Astrocyte of the cerebellum (primary cell): ENCODE measurements around the gene WDCP.
A peak's percentile ranks its signal among the peaks of the same experiment; 100 is the strongest.

Experiments used
- DNase-seq: peaks from one replicate; pipeline ENCODE4 v3.0.0-alpha.2; 2011; ENCODE audit warnings: low read depth
- H3K4me3 ChIP-seq: 2 replicates; pipeline ENCODE4 v1.5.1; 2011; ENCODE audit warnings: mild to moderate bottlenecking, low read depth, low read length, moderate library complexity
- in situ Hi-C: cut with HindIII; loops from 2 replicates; pipeline ENCODE4 v1.10.0; 2017; ENCODE audit warnings: low sequenced_read_pairs
- TF ChIP-seq, protein P1 (sequence below): IDR thresholded peaks from 2 replicates; pipeline ENCODE4 v1.5.1; 2012; ENCODE audit warnings: low read length, low read depth, moderate library complexity, mild to moderate bottlenecking; ENCODE audit errors: missing control alignments

WDCP gene

DNA sequence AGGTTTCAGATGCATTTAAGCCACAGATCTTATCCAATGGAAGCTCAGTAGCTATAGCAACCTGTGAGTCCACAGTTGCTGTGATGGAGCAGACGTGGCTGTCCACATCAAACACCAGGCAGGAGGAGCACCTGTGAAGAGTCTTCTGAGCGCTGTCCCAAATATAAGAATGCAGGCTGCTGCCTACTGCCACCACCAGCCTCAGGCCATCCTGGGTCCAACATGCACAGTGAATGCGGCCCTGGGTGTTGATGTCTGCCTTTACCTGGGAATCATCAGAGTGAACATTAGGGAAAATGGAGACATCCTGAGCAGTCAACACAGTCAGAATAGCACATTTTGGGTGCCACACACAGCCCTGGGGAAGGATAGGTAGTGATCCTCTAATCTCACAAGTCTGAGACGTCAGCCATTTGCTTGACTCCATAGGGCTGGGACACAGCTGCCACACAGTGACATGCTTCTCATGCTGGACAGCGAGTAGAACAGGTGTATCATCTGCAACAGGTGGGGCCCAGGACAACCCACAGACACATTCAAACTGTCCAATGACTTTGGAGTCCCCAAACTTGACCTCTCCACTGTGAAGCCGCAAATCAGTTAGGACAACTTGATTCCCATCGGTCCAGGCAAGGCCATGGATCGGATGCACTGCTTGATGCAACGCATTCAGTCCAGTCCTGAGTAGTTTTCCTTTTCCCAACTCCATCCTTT is 8.2 kb downstream of the WDCP start:
- DNase-seq: no peak
- in situ Hi-C loops: no loop called here
- TF ChIP-seq, protein P1, sequence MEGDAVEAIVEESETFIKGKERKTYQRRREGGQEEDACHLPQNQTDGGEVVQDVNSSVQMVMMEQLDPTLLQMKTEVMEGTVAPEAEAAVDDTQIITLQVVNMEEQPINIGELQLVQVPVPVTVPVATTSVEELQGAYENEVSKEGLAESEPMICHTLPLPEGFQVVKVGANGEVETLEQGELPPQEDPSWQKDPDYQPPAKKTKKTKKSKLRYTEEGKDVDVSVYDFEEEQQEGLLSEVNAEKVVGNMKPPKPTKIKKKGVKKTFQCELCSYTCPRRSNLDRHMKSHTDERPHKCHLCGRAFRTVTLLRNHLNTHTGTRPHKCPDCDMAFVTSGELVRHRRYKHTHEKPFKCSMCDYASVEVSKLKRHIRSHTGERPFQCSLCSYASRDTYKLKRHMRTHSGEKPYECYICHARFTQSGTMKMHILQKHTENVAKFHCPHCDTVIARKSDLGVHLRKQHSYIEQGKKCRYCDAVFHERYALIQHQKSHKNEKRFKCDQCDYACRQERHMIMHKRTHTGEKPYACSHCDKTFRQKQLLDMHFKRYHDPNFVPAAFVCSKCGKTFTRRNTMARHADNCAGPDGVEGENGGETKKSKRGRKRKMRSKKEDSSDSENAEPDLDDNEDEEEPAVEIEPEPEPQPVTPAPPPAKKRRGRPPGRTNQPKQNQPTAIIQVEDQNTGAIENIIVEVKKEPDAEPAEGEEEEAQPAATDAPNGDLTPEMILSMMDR: no peak
- H3K4me3 ChIP-seq: no peak overlapping the region

DNA sequence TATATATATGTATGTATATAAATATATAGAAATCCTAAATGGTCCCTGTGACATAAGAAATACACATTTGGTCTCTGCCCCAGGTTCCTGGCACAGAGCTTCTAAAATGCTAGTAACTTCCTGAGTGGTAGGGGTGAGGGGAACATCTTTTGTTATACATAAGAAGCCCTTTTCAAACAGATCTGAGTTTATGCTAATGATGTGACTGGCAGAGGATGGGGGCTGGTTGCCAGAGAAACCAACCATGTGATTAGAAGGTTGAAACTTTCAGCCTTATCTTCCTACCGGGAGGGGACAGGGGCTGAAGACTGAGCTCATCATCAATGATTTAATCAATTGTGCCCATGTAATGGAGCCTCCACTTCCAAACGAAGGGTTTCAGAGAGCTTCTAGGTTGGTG is 21.0 kb downstream of the WDCP start:
- no peak for DNase-seq
- TF ChIP-seq, protein P1: no peak
- in situ Hi-C loops: no loop called here
- no peak overlapping the region for H3K4me3 ChIP-seq

- TF ChIP-seq, protein P1: no peak
- in situ Hi-C loops: no loop called here
- no peak overlapping the region for H3K4me3 ChIP-seq
- no peak for DNase-seq
These were observed 22.1 kb downstream of the WDCP start for GRCh38 chr2:24024996-24025663.

DNA sequence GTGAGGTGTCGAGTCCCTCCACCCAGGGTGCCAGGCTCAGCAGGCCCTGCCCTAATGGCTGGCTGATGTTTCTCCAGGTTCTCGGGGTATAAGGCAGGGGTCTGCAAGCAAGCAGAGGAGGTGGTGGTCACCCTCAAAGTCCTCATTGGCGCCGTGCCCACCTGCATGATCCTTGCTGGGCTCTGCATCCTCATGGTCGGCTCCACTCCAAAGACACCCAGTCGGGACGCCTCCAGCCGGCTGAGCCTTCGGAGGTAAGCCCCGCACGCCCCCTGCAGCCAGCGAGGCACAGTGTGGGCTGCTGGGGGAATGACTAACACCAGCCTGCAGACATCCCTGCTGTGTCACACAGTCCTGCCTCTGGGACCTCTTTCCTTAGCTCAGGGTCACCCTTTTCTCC is 23.2 kb downstream of the WDCP start:
- in situ Hi-C loops: no loop called here
- TF ChIP-seq, protein P1: peak; percentile 45
- DNase-seq: no peak

GRCh38 chr2:24022975-24023575 is 24.1 kb downstream of the WDCP start:
- in situ Hi-C loops: no loop called here
- H3K4me3 ChIP-seq: no peak overlapping the region
- TF ChIP-seq, protein P1: no peak
- no peak for DNase-seq

More for the DNA sequence above, 23.2 kb downstream of the WDCP start:
- H3K4me3 ChIP-seq: no peak overlapping the region

- in situ Hi-C loops: no loop called here
- DNase-seq: no peak
- no peak overlapping the region for H3K4me3 ChIP-seq
These were observed 24.7 kb downstream of the WDCP start for GRCh38 chr2:24022324-24022974.

More at GRCh38 chr2:24022324-24022974, 24.7 kb downstream of the WDCP start:
- TF ChIP-seq, protein P1: no peak
